Transverse colon (tissue), 3 donors: ENCODE results near the gene SLC25A10.

ENCODE experiments used
- CTCF ChIP-seq, 5 experiments: fragments of 200-600 bp in 3 of 5; fragments of 450-650 bp in 2 of 5; sonication (generic) in 3 of 5; IDR thresholded peaks; 1 replicate in 2 of 5; 2 replicates in 3 of 5; pipeline ENCODE4 v1.5.1; 2016 to 2017; ENCODE audit warnings: antibody characterized with exemption in 5 of 5, inconsistent platforms in 3 of 5, mild to moderate bottlenecking in 2 of 5, moderate library complexity in 1 of 5
- EP300 ChIP-seq: sonication (generic); formaldehyde crosslinking; IDR thresholded peaks from one replicate; pipeline ENCODE4 v1.6.1; 2017; ENCODE audit warnings: antibody characterized with exemption, low read depth

GRCh38 chr17:81735264-81736102, 23.4 kb downstream of the SLC25A10 start:
- TF ChIP-seq CTCF (IDR thresholded peaks at IDR 0.05) (no peak), EP300 (no peak)
